Tibial nerve (tissue), 4 donors: ENCODE results near the gene GPHN. TPM values are rescaled to one million over a fixed set of nuclear protein-coding genes. Genes with fewer than 3 reads are reported as not detected.

Experiments
- DNase-seq, 2 donors: peaks; one replicate each; pipeline ENCODE4 v3.0.0-alpha.2; 2019; ENCODE audit warnings: low spot score in 2 of 2
- H3K27ac ChIP-seq, 4 donors: fragments of 200-600 bp; sonication (generic) in 3 of 4; one replicate each; pipeline ENCODE4 v1.5.1; 2017 to 2019; ENCODE audit warnings: mild to moderate bottlenecking in 1 of 4
- H3K27me3 ChIP-seq, 2 donors: fragments of 200-600 bp; sonication (generic) in 1 of 2; one replicate each; pipeline versions ENCODE4 v1.5.1 to v1.6.0; 2017 to 2019
- H3K36me3 ChIP-seq, 3 donors: fragments of 200-600 bp; sonication (generic); one replicate each; pipeline ENCODE4 v1.5.1; 2018 to 2019
- H3K4me1 ChIP-seq, 4 donors: fragments of 200-600 bp; sonication (generic) in 3 of 4; one replicate each; pipeline ENCODE4 v1.5.1; 2017 to 2019
- H3K4me3 ChIP-seq, 4 donors: fragments of 200-600 bp; sonication (generic) in 3 of 4; one replicate each; pipeline ENCODE4 v1.5.1; 2017 to 2019; ENCODE audit warnings: mild to moderate bottlenecking in 1 of 4, moderate library complexity in 1 of 4
- H3K9me3 ChIP-seq, 4 donors: fragments of 200-600 bp; sonication (generic) in 3 of 4; one replicate each; pipeline ENCODE4 v1.5.1; 2017 to 2019
- EP300 ChIP-seq, 2 donors: sonication (generic); formaldehyde crosslinking; IDR thresholded peaks; one replicate each; pipeline ENCODE4 v1.6.1; 2017; ENCODE audit warnings: antibody characterized with exemption in 2 of 2, mild to moderate bottlenecking in 1 of 2
- POLR2A ChIP-seq, 2 donors: fragments of 450-650 bp; IDR thresholded peaks; one replicate each; pipeline ENCODE4 v1.6.1; 2017; ENCODE audit warnings: antibody characterized with exemption in 2 of 2, mild to moderate bottlenecking in 2 of 2, moderate library complexity in 2 of 2
- WGBS, 2 donors: methylation state at CpG; one replicate each; pipeline ENCODE4 v1.1.5; 2018; 5-methylcytosine and 5-hydroxymethylcytosine counted together
- total RNA-seq, 4 donors: library from RNA; depleted of rRNA; stranded (reverse); fragments of >200 nt; gene quantifications; one replicate each; pipeline ENCODE4 v1.1.0, GENCODE V29; 2016
- TF ChIP-seq, protein P1 (sequence below), 5 experiments: fragments of 200-600 bp in 3 of 5; fragments of 450-650 bp in 2 of 5; sonication (generic) in 3 of 5; IDR thresholded peaks; one replicate each; pipeline ENCODE4 v1.5.1; 2016 to 2019; ENCODE audit warnings: antibody characterized with exemption in 5 of 5, mild to moderate bottlenecking in 3 of 5, moderate library complexity in 2 of 5

The GPHN gene
- total RNA-seq, 4 donors from 2014 or later: 16.3 to 73.0 (median 36.8) TPM

- Histone ChIP-seq H3K4me3 (no peak overlapping the region), H3K36me3 (peaks cover 0 to 23% (median 0%) of the 10 kb centered on the region in 3 donors), H3K9me3 (no peaks in the 10 kb centered on the region), H3K4me1 (no peaks in the 10 kb centered on the region), H3K27me3 (no peaks in the 10 kb centered on the region), H3K27ac (no peak overlapping the region)
- 97 to 100% methylated on average over 2 of the region's 2 CpGs for WGBS, 2 donors
- DNase-seq: no peak
- TF ChIP-seq POLR2A (IDR thresholded peaks at IDR 0.05) (no peak), EP300 (IDR thresholded peaks at IDR 0.05) (no peak)
- TF ChIP-seq, protein P1, sequence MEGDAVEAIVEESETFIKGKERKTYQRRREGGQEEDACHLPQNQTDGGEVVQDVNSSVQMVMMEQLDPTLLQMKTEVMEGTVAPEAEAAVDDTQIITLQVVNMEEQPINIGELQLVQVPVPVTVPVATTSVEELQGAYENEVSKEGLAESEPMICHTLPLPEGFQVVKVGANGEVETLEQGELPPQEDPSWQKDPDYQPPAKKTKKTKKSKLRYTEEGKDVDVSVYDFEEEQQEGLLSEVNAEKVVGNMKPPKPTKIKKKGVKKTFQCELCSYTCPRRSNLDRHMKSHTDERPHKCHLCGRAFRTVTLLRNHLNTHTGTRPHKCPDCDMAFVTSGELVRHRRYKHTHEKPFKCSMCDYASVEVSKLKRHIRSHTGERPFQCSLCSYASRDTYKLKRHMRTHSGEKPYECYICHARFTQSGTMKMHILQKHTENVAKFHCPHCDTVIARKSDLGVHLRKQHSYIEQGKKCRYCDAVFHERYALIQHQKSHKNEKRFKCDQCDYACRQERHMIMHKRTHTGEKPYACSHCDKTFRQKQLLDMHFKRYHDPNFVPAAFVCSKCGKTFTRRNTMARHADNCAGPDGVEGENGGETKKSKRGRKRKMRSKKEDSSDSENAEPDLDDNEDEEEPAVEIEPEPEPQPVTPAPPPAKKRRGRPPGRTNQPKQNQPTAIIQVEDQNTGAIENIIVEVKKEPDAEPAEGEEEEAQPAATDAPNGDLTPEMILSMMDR (IDR thresholded peaks at IDR 0.05): no peak
Observed at GRCh38 chr14:67112344-67112743, 604.4 kb downstream of the GPHN start.

GRCh38 chr14:67127174-67127573, 619.2 kb downstream of the GPHN start:
- no peak overlapping the region for H3K27ac ChIP-seq
- no peak for DNase-seq
- H3K27me3 ChIP-seq: no peaks in the 10 kb centered on the region
- H3K4me1 ChIP-seq: no peaks in the 10 kb centered on the region
- H3K9me3 ChIP-seq: no peaks in the 10 kb centered on the region
- peaks cover 0 to 64% (median 0%) of the 10 kb centered on the region in 3 donors for H3K36me3 ChIP-seq
- H3K4me3 ChIP-seq: no peak overlapping the region
- 94 to 95% methylated on average over 3 of the region's 3 CpGs for WGBS, 2 donors
- TF ChIP-seq POLR2A (IDR thresholded peaks at IDR 0.05) (no peak), EP300 (IDR thresholded peaks at IDR 0.05) (no peak)
- TF ChIP-seq, protein P1 (IDR thresholded peaks at IDR 0.05): no peak

GRCh38 chr14:67129768-67130167, 621.8 kb downstream of the GPHN start:
- TF ChIP-seq EP300 (IDR thresholded peaks at IDR 0.05) (no peak), POLR2A (IDR thresholded peaks at IDR 0.05) (no peak)
- TF ChIP-seq, protein P1 (IDR thresholded peaks at IDR 0.05): no peak
- Histone ChIP-seq H3K4me3 (no peak overlapping the region), H3K4me1 (no peaks in the 10 kb centered on the region), H3K27ac (no peak overlapping the region), H3K27me3 (no peaks in the 10 kb centered on the region), H3K36me3 (peaks cover 0 to 40% (median 0%) of the 10 kb centered on the region in 3 donors), H3K9me3 (no peaks in the 10 kb centered on the region)
- DNase-seq: no peak
- WGBS, 2 donors: 93 to 94% methylated on average over 2 of the region's 2 CpGs

GRCh38 chr14:67131691-67132090, 623.7 kb downstream of the GPHN start:
- TF ChIP-seq POLR2A (IDR thresholded peaks at IDR 0.05): no peak
- TF ChIP-seq, protein P1 (IDR thresholded peaks at IDR 0.05): no peak
- TF ChIP-seq EP300 (IDR thresholded peaks at IDR 0.05): no peak
- H3K4me3 ChIP-seq: no peak overlapping the region
- H3K4me1 ChIP-seq: no peaks in the 10 kb centered on the region
- no peaks in the 10 kb centered on the region for H3K9me3 ChIP-seq
- H3K27me3 ChIP-seq: no peaks in the 10 kb centered on the region
- no peak overlapping the region for H3K27ac ChIP-seq
- 96% methylated on average over 1 of the region's 1 CpG for WGBS, 2 donors
- DNase-seq: no peak
- peaks cover 0 to 27% (median 0%) of the 10 kb centered on the region in 3 donors for H3K36me3 ChIP-seq

DNA sequence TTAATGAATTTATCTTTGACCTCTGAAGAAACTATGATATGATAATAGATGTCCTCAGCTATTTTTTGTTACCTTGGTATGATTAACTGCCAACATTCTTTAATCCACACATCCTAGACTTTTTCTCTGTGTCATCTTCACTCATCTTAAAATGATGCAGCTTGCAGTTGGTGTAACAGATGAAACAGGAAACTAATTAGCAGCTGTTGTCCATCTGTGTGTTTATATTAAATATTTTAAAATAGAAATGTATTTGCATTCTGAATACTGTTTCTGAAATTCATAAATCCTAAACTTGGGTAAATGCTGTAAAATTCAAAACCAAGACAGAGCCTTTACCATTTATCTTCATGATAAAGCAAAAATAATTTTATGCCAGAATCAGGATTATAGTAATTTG, 625.2 kb downstream of the GPHN start:
- H3K9me3 ChIP-seq: no peaks in the 10 kb centered on the region
- TF ChIP-seq POLR2A (IDR thresholded peaks at IDR 0.05) (no peak), EP300 (IDR thresholded peaks at IDR 0.05) (no peak)
- TF ChIP-seq, protein P1 (IDR thresholded peaks at IDR 0.05): no peak
- no peaks in the 10 kb centered on the region for H3K4me1 ChIP-seq
- H3K27ac ChIP-seq: no peak overlapping the region
- H3K27me3 ChIP-seq: no peaks in the 10 kb centered on the region
- peaks cover 0 to 27% (median 0%) of the 10 kb centered on the region in 3 donors for H3K36me3 ChIP-seq
- no peak for DNase-seq
- no peak overlapping the region for H3K4me3 ChIP-seq
